ENCODE measurements around the gene FAM3C.

The FAM3C gene

DNA sequence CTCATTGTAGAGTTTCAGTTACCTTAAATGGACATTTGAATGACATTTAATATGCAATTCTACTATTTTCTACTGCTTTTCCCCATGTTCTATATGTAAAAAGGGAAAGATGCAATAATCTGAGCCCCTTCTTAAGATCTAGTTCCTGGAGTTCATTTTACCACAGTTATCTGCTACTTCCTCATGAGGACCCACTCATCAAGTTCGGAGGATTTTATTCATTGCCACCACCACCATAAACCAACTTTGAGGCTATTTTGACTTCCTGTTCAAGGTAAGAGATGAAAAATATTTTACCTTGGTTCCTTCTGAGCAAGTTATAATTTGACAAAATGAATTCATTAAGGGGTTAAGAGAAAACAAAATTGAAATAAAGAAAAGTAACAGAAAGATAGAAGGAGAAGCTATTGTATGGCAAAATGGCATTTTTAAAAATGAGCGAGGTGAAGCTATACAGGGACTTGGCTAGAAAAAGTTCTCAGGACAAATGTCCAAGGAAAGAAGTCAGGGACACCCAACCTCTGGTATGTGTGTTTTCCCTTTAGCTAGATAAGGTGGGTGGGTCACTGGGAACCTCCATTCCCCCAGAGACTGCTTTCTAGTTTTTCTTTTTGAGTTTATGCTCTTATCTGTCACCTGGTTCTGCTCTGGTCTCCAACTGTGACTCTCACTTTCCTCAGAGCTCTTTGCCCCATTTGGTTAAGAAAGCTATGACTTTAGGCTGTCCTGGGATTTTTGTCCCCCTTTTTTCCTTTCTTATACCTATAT is 14.9 kb upstream of the FAM3C start:
- no peak overlapping the region for H3K27ac ChIP-seq (ENCODE audit: low read depth, low read length)
- H3K4me1 ChIP-seq (ENCODE audit: control insufficient read depth, insufficient read depth, low read length, unreplicated experiment): no peaks in the 10 kb centered on the region
- no peaks in the 10 kb centered on the region for H3K27me3 ChIP-seq (ENCODE audit: insufficient read depth, low read length)
- no peak overlapping the region for H2AFZ ChIP-seq (ENCODE audit: low read length, unreplicated experiment)
- H3K4me3 ChIP-seq (ENCODE audit: low read depth, low read length): no peak overlapping the region
- H3K36me3 ChIP-seq (ENCODE audit: insufficient read depth, low read length): no peaks in the 10 kb centered on the region
- H3K79me2 ChIP-seq (ENCODE audit: control insufficient read depth, insufficient read depth, low read length, unreplicated experiment): no peaks in the 10 kb centered on the region

DNA sequence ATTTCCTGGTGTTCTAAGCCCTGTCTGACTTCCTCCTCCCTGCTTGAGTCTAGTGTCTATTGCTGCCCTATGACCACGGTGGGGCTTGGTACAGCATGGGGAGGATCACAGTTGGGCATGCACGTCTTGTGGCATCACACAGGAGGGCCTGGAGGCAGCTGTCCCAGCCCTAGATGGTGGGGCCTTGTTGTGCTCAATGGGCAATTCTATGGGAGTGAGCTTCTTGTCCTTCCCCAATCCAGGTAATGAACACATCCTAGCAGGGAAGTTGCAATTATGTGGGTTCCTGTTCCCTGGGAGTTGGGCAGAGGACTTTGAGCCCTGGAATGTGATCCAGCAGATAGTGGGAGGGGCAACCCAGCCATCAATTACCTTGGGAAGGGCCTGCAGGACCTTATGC is 10.8 kb upstream of the FAM3C start:
- Histone ChIP-seq H3K4me1 (ENCODE audit: control insufficient read depth, insufficient read depth, low read length, unreplicated experiment) (no peaks in the 10 kb centered on the region), H3K27me3 (ENCODE audit: insufficient read depth, low read length) (no peaks in the 10 kb centered on the region), H3K4me3 (ENCODE audit: low read depth, low read length) (no peak overlapping the region), H3K36me3 (ENCODE audit: insufficient read depth, low read length) (no peaks in the 10 kb centered on the region), H3K27ac (ENCODE audit: low read depth, low read length) (no peak overlapping the region), H3K79me2 (ENCODE audit: control insufficient read depth, insufficient read depth, low read length, unreplicated experiment) (no peaks in the 10 kb centered on the region), H2AFZ (ENCODE audit: low read length, unreplicated experiment) (no peak overlapping the region)

- Histone ChIP-seq H3K36me3 (ENCODE audit: insufficient read depth, low read length) (no peaks in the 10 kb centered on the region), H3K27me3 (ENCODE audit: insufficient read depth, low read length) (no peaks in the 10 kb centered on the region), H2AFZ (ENCODE audit: low read length, unreplicated experiment) (no peak overlapping the region), H3K4me1 (ENCODE audit: control insufficient read depth, insufficient read depth, low read length, unreplicated experiment) (no peaks in the 10 kb centered on the region), H3K79me2 (ENCODE audit: control insufficient read depth, insufficient read depth, low read length, unreplicated experiment) (no peaks in the 10 kb centered on the region), H3K4me3 (ENCODE audit: low read depth, low read length) (no peak overlapping the region), H3K27ac (ENCODE audit: low read depth, low read length) (no peak overlapping the region)
Observed at GRCh38 chr7:121406461-121406860, 10.4 kb upstream of the FAM3C start.

DNA sequence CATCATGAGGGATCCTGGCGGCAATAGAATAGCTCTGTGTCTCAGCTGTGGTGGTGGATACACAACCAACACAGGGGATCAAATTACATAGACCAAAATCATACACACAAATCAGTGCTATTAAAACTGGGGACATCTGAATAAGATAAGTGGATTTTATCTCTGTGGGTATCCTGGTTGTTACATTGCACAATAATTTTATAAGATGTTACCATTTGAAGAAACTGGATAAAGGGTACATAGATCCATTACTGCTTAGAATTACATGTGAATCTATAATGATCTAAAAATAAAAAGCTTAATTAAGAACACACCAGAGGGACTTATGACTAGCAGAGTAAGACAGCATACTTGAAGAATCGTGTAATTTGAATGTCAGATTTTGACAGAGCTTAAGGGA is 8.2 kb upstream of the FAM3C start:
- Histone ChIP-seq H3K36me3 (ENCODE audit: insufficient read depth, low read length) (no peaks in the 10 kb centered on the region), H3K4me1 (ENCODE audit: control insufficient read depth, insufficient read depth, low read length, unreplicated experiment) (no peaks in the 10 kb centered on the region), H3K27ac (ENCODE audit: low read depth, low read length) (no peak overlapping the region), H3K4me3 (ENCODE audit: low read depth, low read length) (no peak overlapping the region), H3K79me2 (ENCODE audit: control insufficient read depth, insufficient read depth, low read length, unreplicated experiment) (no peaks in the 10 kb centered on the region), H3K27me3 (ENCODE audit: insufficient read depth, low read length) (no peaks in the 10 kb centered on the region), H2AFZ (ENCODE audit: low read length, unreplicated experiment) (no peak overlapping the region)

- Histone ChIP-seq H2AFZ (ENCODE audit: low read length, unreplicated experiment) (no peak overlapping the region), H3K27ac (ENCODE audit: low read depth, low read length) (no peak overlapping the region), H3K4me3 (ENCODE audit: low read depth, low read length) (no peak overlapping the region), H3K36me3 (ENCODE audit: insufficient read depth, low read length) (no peaks in the 10 kb centered on the region), H3K27me3 (ENCODE audit: insufficient read depth, low read length) (no peaks in the 10 kb centered on the region), H3K79me2 (ENCODE audit: control insufficient read depth, insufficient read depth, low read length, unreplicated experiment) (no peaks in the 10 kb centered on the region), H3K4me1 (ENCODE audit: control insufficient read depth, insufficient read depth, low read length, unreplicated experiment) (no peaks in the 10 kb centered on the region)
Observed at GRCh38 chr7:121402701-121403100, 6.6 kb upstream of the FAM3C start.

DNA sequence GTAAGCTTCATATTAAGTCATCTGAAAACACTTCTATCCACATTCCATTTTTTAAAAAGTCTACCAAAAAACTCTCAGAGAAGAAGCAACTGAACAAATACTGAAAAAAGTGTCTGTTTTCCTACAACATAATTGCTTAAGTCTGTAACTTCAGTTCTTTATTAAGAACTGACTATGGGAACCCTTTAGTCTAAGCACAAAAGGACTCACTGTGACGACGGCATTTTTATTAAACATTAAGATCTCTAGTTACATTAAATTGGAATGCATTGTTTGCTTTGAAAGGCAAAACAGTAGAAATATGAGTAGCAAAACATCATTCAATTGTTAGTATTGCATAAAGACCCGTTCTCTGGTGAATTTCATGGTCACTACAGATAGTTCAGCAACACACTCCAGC is 5.8 kb upstream of the FAM3C start:
- peaks cover under 1% of the 10 kb centered on the region for H3K4me1 ChIP-seq (ENCODE audit: control insufficient read depth, insufficient read depth, low read length, unreplicated experiment)
- H3K4me3 ChIP-seq (ENCODE audit: low read depth, low read length): no peak overlapping the region
- no peak overlapping the region for H2AFZ ChIP-seq (ENCODE audit: low read length, unreplicated experiment)
- H3K27me3 ChIP-seq (ENCODE audit: insufficient read depth, low read length): no peaks in the 10 kb centered on the region
- H3K27ac ChIP-seq (ENCODE audit: low read depth, low read length): no peak overlapping the region
- H3K79me2 ChIP-seq (ENCODE audit: control insufficient read depth, insufficient read depth, low read length, unreplicated experiment): no peaks in the 10 kb centered on the region
- no peaks in the 10 kb centered on the region for H3K36me3 ChIP-seq (ENCODE audit: insufficient read depth, low read length)

- peaks cover 24% of the 10 kb centered on the region for H3K79me2 ChIP-seq (ENCODE audit: control insufficient read depth, insufficient read depth, low read length, unreplicated experiment)
- H3K36me3 ChIP-seq (ENCODE audit: insufficient read depth, low read length): no peaks in the 10 kb centered on the region
- no peak overlapping the region for H3K4me3 ChIP-seq (ENCODE audit: low read depth, low read length)
- H3K27me3 ChIP-seq (ENCODE audit: insufficient read depth, low read length): no peaks in the 10 kb centered on the region
- H3K4me1 ChIP-seq (ENCODE audit: control insufficient read depth, insufficient read depth, low read length, unreplicated experiment): peaks cover 11% of the 10 kb centered on the region
- peak overlapping the region; percentile 25 for H2AFZ ChIP-seq (ENCODE audit: low read length, unreplicated experiment)
- H3K27ac ChIP-seq (ENCODE audit: low read depth, low read length): no peak overlapping the region
Observed at GRCh38 chr7:121398246-121398645, 2.1 kb upstream of the FAM3C start.

DNA sequence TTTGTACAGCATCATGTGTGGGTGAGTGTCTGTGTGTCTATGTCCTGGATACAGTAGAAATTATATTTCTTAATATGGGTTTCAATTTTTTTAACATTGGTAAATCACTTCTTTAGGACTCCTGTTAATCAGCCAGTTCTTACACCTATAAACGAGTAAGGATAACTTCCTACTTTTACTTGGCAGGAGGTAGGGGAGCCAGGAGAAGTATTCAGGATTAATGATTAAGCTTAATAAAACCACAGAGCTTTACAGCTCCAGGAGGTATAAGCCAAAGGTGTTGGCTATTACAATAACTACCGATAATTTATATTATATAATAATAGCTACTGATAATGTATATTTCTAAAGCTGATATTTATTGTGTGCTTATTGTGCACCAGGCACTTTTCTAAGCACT is 1.7 kb upstream of the FAM3C start:
- peaks cover 28% of the 10 kb centered on the region for H3K79me2 ChIP-seq (ENCODE audit: control insufficient read depth, insufficient read depth, low read length, unreplicated experiment)
- H3K36me3 ChIP-seq (ENCODE audit: insufficient read depth, low read length): peaks cover 2% of the 10 kb centered on the region; the same call in 1 of the 2 replicates
- H2AFZ ChIP-seq (ENCODE audit: low read length, unreplicated experiment): no peak overlapping the region
- H3K27me3 ChIP-seq (ENCODE audit: insufficient read depth, low read length): no peaks in the 10 kb centered on the region
- no peak overlapping the region for H3K27ac ChIP-seq (ENCODE audit: low read depth, low read length)
- H3K4me1 ChIP-seq (ENCODE audit: control insufficient read depth, insufficient read depth, low read length, unreplicated experiment): peaks cover 11% of the 10 kb centered on the region
- H3K4me3 ChIP-seq (ENCODE audit: low read depth, low read length): no peak overlapping the region

- H3K36me3 ChIP-seq (ENCODE audit: insufficient read depth, low read length): peaks cover 6% of the 10 kb centered on the region; the same call in 1 of the 2 replicates
- no peak overlapping the region for H3K4me3 ChIP-seq (ENCODE audit: low read depth, low read length)
- H3K4me1 ChIP-seq (ENCODE audit: control insufficient read depth, insufficient read depth, low read length, unreplicated experiment): peaks cover 11% of the 10 kb centered on the region
- peak overlapping the region; percentile 89 for H2AFZ ChIP-seq (ENCODE audit: low read length, unreplicated experiment)
- H3K79me2 ChIP-seq (ENCODE audit: control insufficient read depth, insufficient read depth, low read length, unreplicated experiment): peaks cover 33% of the 10 kb centered on the region
- no peaks in the 10 kb centered on the region for H3K27me3 ChIP-seq (ENCODE audit: insufficient read depth, low read length)
- H3K27ac ChIP-seq (ENCODE audit: low read depth, low read length): no peak overlapping the region
Observed at GRCh38 chr7:121397361-121397760, 1.3 kb upstream of the FAM3C start.

- no peaks in the 10 kb centered on the region for H3K27me3 ChIP-seq (ENCODE audit: insufficient read depth, low read length)
- H2AFZ ChIP-seq (ENCODE audit: low read length, unreplicated experiment): peak overlapping the region; percentile 73
- H3K4me3 ChIP-seq (ENCODE audit: low read depth, low read length): peak overlapping the region; percentile 97
- peaks cover 10% of the 10 kb centered on the region; the same call in 1 of the 2 replicates for H3K36me3 ChIP-seq (ENCODE audit: insufficient read depth, low read length)
- peaks cover 51% of the 10 kb centered on the region for H3K79me2 ChIP-seq (ENCODE audit: control insufficient read depth, insufficient read depth, low read length, unreplicated experiment)
- H3K4me1 ChIP-seq (ENCODE audit: control insufficient read depth, insufficient read depth, low read length, unreplicated experiment): peaks cover 11% of the 10 kb centered on the region
- H3K27ac ChIP-seq (ENCODE audit: low read depth, low read length): peak overlapping the region; percentile 58; the same call in 1 of the 2 replicates
Observed at GRCh38 chr7:121395494-121395960, 581 bp downstream of the FAM3C start.

DNA sequence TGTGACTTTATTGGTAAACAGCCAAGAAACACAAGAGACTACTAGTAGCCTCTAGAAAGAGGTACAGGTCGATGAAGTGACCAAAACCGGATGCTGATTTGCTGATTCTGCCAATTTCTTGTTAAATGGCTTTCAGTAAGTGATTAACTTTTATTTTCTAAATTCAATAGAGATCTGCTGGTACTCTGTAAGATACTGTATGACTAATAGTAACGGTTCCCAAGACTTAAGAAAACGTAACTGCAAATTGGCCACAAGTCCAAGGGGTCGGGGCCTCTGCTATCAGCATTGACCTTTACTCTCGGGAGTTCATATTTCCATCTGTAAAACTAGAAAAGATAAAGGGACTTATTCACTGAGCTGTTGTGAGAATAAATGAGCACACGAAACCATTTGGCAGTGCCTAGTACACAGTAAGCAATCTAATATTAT is 1.4 kb downstream of the FAM3C start:
- Histone ChIP-seq H3K27ac (ENCODE audit: low read depth, low read length) (0 out of 2 replicates have a peak overlapping the region, but pooled peaks have one; percentile 33), H2AFZ (ENCODE audit: low read length, unreplicated experiment) (no peak overlapping the region), H3K4me1 (ENCODE audit: control insufficient read depth, insufficient read depth, low read length, unreplicated experiment) (peaks cover 11% of the 10 kb centered on the region), H3K36me3 (ENCODE audit: insufficient read depth, low read length) (peaks cover 10% of the 10 kb centered on the region; the same call in 1 of the 2 replicates), H3K79me2 (ENCODE audit: control insufficient read depth, insufficient read depth, low read length, unreplicated experiment) (peaks cover 59% of the 10 kb centered on the region), H3K27me3 (ENCODE audit: insufficient read depth, low read length) (no peaks in the 10 kb centered on the region), H3K4me3 (ENCODE audit: low read depth, low read length) (peak overlapping the region; percentile 97)

Data from ACC112 (cell line).